ENCODE measurements around the gene CEP19. TPM values are rescaled to one million over a fixed set of nuclear protein-coding genes. Genes with fewer than 3 reads are reported as not detected.

The CEP19 gene
- total RNA-seq, 1 donor from 2014 or later = 4.5 TPM

GRCh38 chr3:196667056-196667825, 44.8 kb downstream of the CEP19 start:
- H3K27me3 Mint-ChIP-seq = peaks cover 4% of the 10 kb centered on the region
- no peaks in the 10 kb centered on the region for H3K36me3 Mint-ChIP-seq
- no peak overlapping the region for H3K4me3 Mint-ChIP-seq
- TF ChIP-seq CTCF (conservative IDR thresholded peaks at IDR 0.05) = no peak
- no peak for DNase-seq (ENCODE audit: extremely low spot score, unreplicated experiment)
- H3K27ac Mint-ChIP-seq = no peak overlapping the region
- peaks cover 30% of the 10 kb centered on the region for H3K4me1 Mint-ChIP-seq (ENCODE audit: unreplicated experiment)
- no peaks in the 10 kb centered on the region for H3K9me3 Mint-ChIP-seq

GRCh38 chr3:196666001-196666867, 45.8 kb downstream of the CEP19 start:
- Mint-ChIP-seq H3K4me3 (no peak overlapping the region), H3K9me3 (no peaks in the 10 kb centered on the region), H3K4me1 (ENCODE audit: unreplicated experiment) (peaks cover 30% of the 10 kb centered on the region), H3K27ac (peak overlapping the region; percentile 11), H3K36me3 (no peaks in the 10 kb centered on the region), H3K27me3 (peaks cover 4% of the 10 kb centered on the region)
- no peak for TF ChIP-seq CTCF (conservative IDR thresholded peaks at IDR 0.05)
- no peak for DNase-seq (ENCODE audit: extremely low spot score, unreplicated experiment)

- TF ChIP-seq CTCF (conservative IDR thresholded peaks at IDR 0.05) = no peak
- H3K27ac Mint-ChIP-seq = no peak overlapping the region
- no peaks in the 10 kb centered on the region for H3K36me3 Mint-ChIP-seq
- H3K9me3 Mint-ChIP-seq = no peaks in the 10 kb centered on the region
- no peak overlapping the region for H3K4me3 Mint-ChIP-seq
- no peaks in the 10 kb centered on the region for H3K27me3 Mint-ChIP-seq
- H3K4me1 Mint-ChIP-seq (ENCODE audit: unreplicated experiment) = peaks cover 24% of the 10 kb centered on the region
- no peak for DNase-seq (ENCODE audit: extremely low spot score, unreplicated experiment)
Observed at GRCh38 chr3:196662711-196663571, 49.1 kb downstream of the CEP19 start.

GRCh38 chr3:196662033-196662432, 50.0 kb downstream of the CEP19 start:
- no peak for TF ChIP-seq CTCF (conservative IDR thresholded peaks at IDR 0.05)
- no peak for DNase-seq (ENCODE audit: extremely low spot score, unreplicated experiment)
- no peaks in the 10 kb centered on the region for H3K36me3 Mint-ChIP-seq
- H3K4me3 Mint-ChIP-seq = no peak overlapping the region
- H3K27ac Mint-ChIP-seq = no peak overlapping the region
- no peaks in the 10 kb centered on the region for H3K9me3 Mint-ChIP-seq
- H3K4me1 Mint-ChIP-seq (ENCODE audit: unreplicated experiment) = peaks cover 24% of the 10 kb centered on the region
- no peaks in the 10 kb centered on the region for H3K27me3 Mint-ChIP-seq

GRCh38 chr3:196661400-196661799, 50.6 kb downstream of the CEP19 start:
- DNase-seq (ENCODE audit: extremely low spot score, unreplicated experiment) = no peak
- peaks cover 21% of the 10 kb centered on the region for H3K4me1 Mint-ChIP-seq (ENCODE audit: unreplicated experiment)
- H3K36me3 Mint-ChIP-seq = no peaks in the 10 kb centered on the region
- no peaks in the 10 kb centered on the region for H3K27me3 Mint-ChIP-seq
- TF ChIP-seq CTCF (conservative IDR thresholded peaks at IDR 0.05) = no peak
- no peaks in the 10 kb centered on the region for H3K9me3 Mint-ChIP-seq
- no peak overlapping the region for H3K27ac Mint-ChIP-seq
- no peak overlapping the region for H3K4me3 Mint-ChIP-seq
